IMR-90 (cell line): ENCODE data around the gene P2RX5. TPM values are rescaled to one million over a fixed set of nuclear protein-coding genes. Genes with fewer than 3 reads are reported as not detected.
A peak's percentile ranks its signal among the peaks of the same experiment; 100 is the strongest.
"Not testable (repeated sequence)": the region's sequence is repeated elsewhere in the genome, so short reads cannot be mapped to it uniquely, and the experiment has no call there.

Experiments used
- ATAC-seq: fragments of 200-7000 bp; cut with Tn5 transposase; 2 replicates; pipeline ENCODE4 v1.9.1; 2020; ENCODE audit warnings: low read depth, mild to moderate bottlenecking, moderate library complexity
- BruUV-seq: library from RNA; stranded (reverse); fragments of 400-500 nt; replicated peaks from 2 replicates; lab custom pipeline; 2021; lab: Mats Ljungman, UMichigan
- CTCF ChIA-PET: fragments of 300-600 bp; formaldehyde crosslinking; extraction: SDS; loops from one replicate; lab custom pipeline; 2021; ENCODE audit warnings: antibody characterized with exemption; lab: Yijun Ruan, JAX
- POLR2A ChIA-PET: fragments of 300-600 bp; sonication (Branson Sonifier 250); formaldehyde crosslinking; loops from one replicate; lab custom pipeline; 2022; ENCODE audit warnings: antibody characterized with exemption; ENCODE audit not compliant: unreplicated experiment; lab: Charles Lee
- DNase-seq: peaks from one replicate; pipeline ENCODE4 v3.0.0; 2013
- H2AFZ ChIP-seq: replicated peaks from 2 replicates; pipeline ENCODE3; 2013; ENCODE audit warnings: low read length, mild to moderate bottlenecking; ENCODE audit not compliant: poor library complexity
- H2AK5ac ChIP-seq: 2 replicates; pipeline ENCODE4 v1.6.1; 2013; ENCODE audit warnings: low read depth, low read length, inconsistent platforms
- H2AK9ac ChIP-seq: replicated peaks from 2 replicates; pipeline ENCODE3; 2013; ENCODE audit warnings: mild to moderate bottlenecking, low read depth, low read length, moderate library complexity; ENCODE audit not compliant: poor library complexity
- H2BK120ac ChIP-seq: 2 replicates; pipeline ENCODE4 v1.6.1; 2013; ENCODE audit warnings: low read depth, low read length, inconsistent platforms
- H2BK15ac ChIP-seq: 3 replicates; pipeline ENCODE4 v1.6.1; 2013; ENCODE audit warnings: low read depth, low read length, inconsistent platforms
- H2BK20ac ChIP-seq: 2 replicates; pipeline ENCODE4 v1.6.1; 2013; ENCODE audit warnings: low read depth, mild to moderate bottlenecking, inconsistent platforms, low read length, moderate library complexity
- H2BK5ac ChIP-seq: 2 replicates; pipeline ENCODE4 v1.6.1; 2013; ENCODE audit warnings: mild to moderate bottlenecking, low read depth, low read length, inconsistent platforms; ENCODE audit not compliant: poor library complexity, severe bottlenecking
- H3K14ac ChIP-seq: replicated peaks from 2 replicates; pipeline ENCODE4 v1.6.1; 2013; ENCODE audit warnings: low read depth, low read length, inconsistent platforms
- H3K18ac ChIP-seq: 2 replicates; pipeline ENCODE4 v1.6.1; 2013; ENCODE audit warnings: low read depth, low read length, control low read depth
- H3K23ac ChIP-seq: 2 replicates; pipeline ENCODE4 v1.6.1; 2013; ENCODE audit warnings: low read depth, low read length, inconsistent platforms
- H3K27ac ChIP-seq: 2 replicates; pipeline ENCODE4 v1.5.1; 2013; ENCODE audit warnings: mild to moderate bottlenecking, control low read depth, low read length; ENCODE audit not compliant: insufficient read depth
- H3K27me3 ChIP-seq: 2 replicates; pipeline ENCODE4 v1.6.1; 2013; ENCODE audit warnings: low read length; ENCODE audit not compliant: control insufficient read depth, insufficient read depth
- H3K36me3 ChIP-seq: 2 replicates; pipeline ENCODE4 v1.6.1; 2013; ENCODE audit warnings: low read length, mixed read lengths; ENCODE audit not compliant: control insufficient read depth, insufficient read depth
- H3K4ac ChIP-seq: 2 replicates; pipeline ENCODE4 v1.6.1; 2013; ENCODE audit warnings: low read depth, low read length, inconsistent platforms
- H3K4me1 ChIP-seq: 2 replicates; pipeline ENCODE4 v1.6.1; 2013; ENCODE audit warnings: low read length, mixed read lengths; ENCODE audit not compliant: control insufficient read depth, insufficient read depth
- H3K4me2 ChIP-seq: 2 replicates; pipeline ENCODE4 v1.6.1; 2013; ENCODE audit warnings: low read depth, mild to moderate bottlenecking, control low read depth, low read length, moderate library complexity
- H3K4me3 ChIP-seq: 2 replicates; pipeline ENCODE4 v1.5.1; 2013; ENCODE audit warnings: low read depth, mild to moderate bottlenecking, control low read depth, low read length, moderate library complexity; ENCODE audit not compliant: insufficient read depth
- H3K56ac ChIP-seq: 2 replicates; pipeline ENCODE4 v1.6.1; 2013; ENCODE audit warnings: low read length, inconsistent platforms; ENCODE audit not compliant: insufficient read depth; ENCODE audit errors: extremely low read depth
- H3K79me1 ChIP-seq, 2 experiments: 2 replicates each; pipeline ENCODE4 v1.6.1; 2013; ENCODE audit warnings: low read length in 2 of 2, inconsistent platforms in 1 of 2, low read depth in 1 of 2
- H3K9ac ChIP-seq: 2 replicates; pipeline ENCODE4 v1.6.1; 2013; ENCODE audit warnings: low read depth, low read length, control low read depth
- H3K9me1 ChIP-seq: 2 replicates; pipeline ENCODE4 v1.6.1; 2013; ENCODE audit warnings: low read length, inconsistent platforms; ENCODE audit not compliant: insufficient read depth
- H3K9me3 ChIP-seq: 2 replicates; pipeline ENCODE4 v1.6.1; 2013; ENCODE audit warnings: low read length; ENCODE audit not compliant: control insufficient read depth, insufficient read depth
- H4K20me1 ChIP-seq: 2 replicates; pipeline ENCODE4 v1.6.1; 2013; ENCODE audit warnings: low read length, inconsistent platforms; ENCODE audit not compliant: insufficient read depth
- H4K5ac ChIP-seq: 2 replicates; pipeline ENCODE4 v1.6.1; 2013; ENCODE audit warnings: mild to moderate bottlenecking, low read depth, low read length, control low read depth
- H4K8ac ChIP-seq, 2 experiments: 2 replicates each; pipeline ENCODE4 v1.6.1; 2013; ENCODE audit warnings: low read depth in 2 of 2, low read length in 2 of 2, control low read depth in 1 of 2, inconsistent platforms in 1 of 2
- H4K91ac ChIP-seq: 2 replicates; pipeline ENCODE4 v1.6.1; 2013; ENCODE audit warnings: low read depth, low read length, inconsistent platforms; ENCODE audit not compliant: insufficient read depth
- MAFK ChIP-seq: IDR thresholded peaks from 2 replicates; pipeline ENCODE4 v1.6.1; 2012; ENCODE audit warnings: low read depth, low read length, improper control_type of control experiment
- WGBS, 2 experiments: methylation state at CpG; one replicate each; pipeline versions ENCODE4 v1.1.5 to v1.1.7; 2013; ENCODE audit warnings: missing lambda C conversion rate in 2 of 2; ENCODE audit not compliant: insufficient read length in 1 of 2; ENCODE audit errors: extremely low coverage in 2 of 2; 5-methylcytosine and 5-hydroxymethylcytosine counted together
- dilution Hi-C: fragments of 300-500 bp; cut with HindIII; formaldehyde crosslinking; loops from one replicate; pipeline ENCODE4 v1.14.3; 2018; ENCODE audit warnings: low sequenced_read_pairs; ENCODE audit not compliant: unreplicated experiment
- in situ Hi-C: fragments of 300-500 bp; cut with MboI; formaldehyde crosslinking; loops from 3 replicates; pipeline ENCODE4 v1.14.3; 2019; ENCODE audit warnings: low sequenced_read_pairs, inconsistent platforms, mixed read lengths
- intact Hi-C: fragments of 100-400 bp; cut with micrococcal nuclease; formaldehyde crosslinking; loops from 2 replicates; pipeline ENCODE4 v1.10.0; 2022
- polyA plus RNA-seq, 3 experiments: library from polyadenylated mRNA; depleted of rRNA; stranded (reverse); fragments of >200 nt; gene quantifications; 2 replicates each; pipeline ENCODE4 v1.2.3, GENCODE V29; 2012; ENCODE audit warnings: low replicate concordance in 1 of 3
- total RNA-seq: library from RNA; depleted of rRNA; stranded (reverse); fragments of >200 nt; gene quantifications from 2 replicates; pipeline ENCODE4 v1.2.3, GENCODE V29; 2012

P2RX5 gene
- total and polyA plus RNA-seq, 2 of the 4 experiments (the other 2 are of a cell fraction): 1.8 to 3.7 TPM

GRCh38 chr17:3702041-3702539 lies 6.1 kb upstream of the P2RX5 start:
- H3K4ac ChIP-seq, H3K27me3 ChIP-seq, H3K9me1 ChIP-seq, H3K36me3 ChIP-seq, H2BK20ac ChIP-seq, H3K4me2 ChIP-seq, CTCF ChIA-PET, H2BK15ac ChIP-seq, H2BK120ac ChIP-seq, H2BK5ac ChIP-seq, H2AFZ ChIP-seq, H4K5ac ChIP-seq, in situ Hi-C loops, H3K27ac ChIP-seq, POLR2A ChIA-PET, H3K4me3 ChIP-seq, H4K8ac ChIP-seq, H2AK5ac ChIP-seq, H3K56ac ChIP-seq, H3K79me1 ChIP-seq, H3K23ac ChIP-seq, BruUV-seq, ATAC-seq, H3K18ac ChIP-seq, H3K14ac ChIP-seq, H3K4me1 ChIP-seq, H3K9ac ChIP-seq, intact Hi-C loops, DNase-seq, H2AK9ac ChIP-seq, H4K91ac ChIP-seq, dilution Hi-C loops, H4K20me1 ChIP-seq: not testable (repeated sequence)
- WGBS, 2 experiments: 100% methylated on average over 1 of the region's 7 CpGs; no CpG with 5 or more reads in 1 of the 2 experiments
- TF ChIP-seq MAFK: peak; percentile 14; the same call in 1 of the 2 replicates
- H3K9me3 ChIP-seq: peaks cover 16% of the 10 kb centered on the region
